Duodenal mucosa (tissue), 2 donors: ENCODE measurements around the gene FBXL7.

Source experiments
- H3K27ac ChIP-seq: one replicate; pipeline ENCODE4 v1.7.0; 2013; ENCODE audit warnings: low read depth, low read length
- H3K27me3 ChIP-seq, 2 donors: one replicate each; pipeline ENCODE4 v1.7.0; 2013; ENCODE audit warnings: low read length in 2 of 2, control low read depth in 1 of 2; ENCODE audit not compliant: insufficient read depth in 2 of 2, control insufficient read depth in 1 of 2
- H3K36me3 ChIP-seq, 2 donors: one replicate each; pipeline ENCODE4 v1.7.0; 2013; ENCODE audit warnings: low read length in 2 of 2, control low read depth in 1 of 2; ENCODE audit not compliant: insufficient read depth in 2 of 2, control insufficient read depth in 1 of 2
- H3K4me1 ChIP-seq, 2 donors: one replicate each; pipeline ENCODE4 v1.7.0; 2013; ENCODE audit warnings: low read length in 2 of 2, control low read depth in 1 of 2; ENCODE audit not compliant: insufficient read depth in 2 of 2, control insufficient read depth in 1 of 2
- H3K4me3 ChIP-seq, 2 donors: one replicate each; pipeline ENCODE4 v1.7.0; 2013; ENCODE audit warnings: low read length in 2 of 2, low read depth in 1 of 2
- H3K9ac ChIP-seq, 2 donors: one replicate each; pipeline ENCODE4 v1.7.0; 2013; ENCODE audit warnings: low read length in 2 of 2, low read depth in 1 of 2
- H3K9me3 ChIP-seq, 2 donors: one replicate each; pipeline ENCODE4 v1.7.0; 2013; ENCODE audit warnings: low read length in 2 of 2, control low read depth in 1 of 2; ENCODE audit not compliant: control insufficient read depth in 1 of 2

The FBXL7 gene

DNA sequence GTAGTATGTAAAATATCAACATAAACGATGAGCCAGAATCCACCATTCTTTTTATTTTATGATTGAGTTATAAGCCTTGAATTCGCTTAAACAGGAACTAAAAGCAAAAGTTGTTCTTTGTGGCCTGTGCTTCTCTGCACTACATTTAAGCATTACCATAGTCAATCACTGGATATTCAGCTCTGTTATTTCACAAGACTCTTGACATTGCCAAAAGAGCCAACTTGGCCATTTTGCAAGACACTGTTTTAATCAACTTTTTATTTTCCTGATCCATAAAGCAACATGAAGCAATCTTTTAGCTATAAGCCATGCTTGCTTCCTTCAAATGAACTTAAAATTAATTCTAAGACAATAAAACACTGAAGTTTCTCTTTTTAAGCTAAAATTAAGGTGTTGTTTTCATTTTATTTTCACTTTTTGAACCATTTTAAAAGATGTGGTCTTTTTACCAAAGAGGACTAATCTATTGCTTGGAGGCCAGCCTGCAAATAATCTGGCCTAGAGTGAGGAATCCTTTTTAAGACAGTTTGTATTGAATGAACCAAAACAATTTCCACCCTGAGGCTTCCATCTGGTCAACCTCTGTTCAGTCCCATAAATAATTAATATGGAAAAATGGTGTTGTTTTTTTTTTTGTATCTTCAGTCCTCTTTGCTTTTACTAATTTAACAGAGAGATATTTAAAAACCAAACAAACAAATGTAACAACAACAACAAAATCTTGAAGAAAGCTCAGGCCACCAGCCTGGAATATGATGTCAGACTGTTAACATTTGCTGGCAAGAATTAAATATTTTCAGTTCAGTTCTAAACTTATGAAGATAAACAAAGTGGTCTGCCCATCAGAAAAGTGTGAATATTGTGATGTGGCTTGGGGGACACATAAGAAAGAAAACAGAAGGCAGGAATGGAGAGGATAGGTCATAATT lies 405.2 kb downstream of the FBXL7 start:
- Histone ChIP-seq H3K4me1 (peaks cover 0 to 5% of the 10 kb centered on the region in 2 donors), H3K4me3 (no peak overlapping the region), H3K27ac (no peak overlapping the region), H3K9me3 (no peaks in the 10 kb centered on the region), H3K36me3 (no peaks in the 10 kb centered on the region), H3K27me3 (no peaks in the 10 kb centered on the region), H3K9ac (no peak overlapping the region)

- no peak overlapping the region for H3K27ac ChIP-seq
- no peaks in the 10 kb centered on the region for H3K27me3 ChIP-seq
- no peak overlapping the region for H3K9ac ChIP-seq
- H3K9me3 ChIP-seq, result peaks cover 0 to 2% of the 10 kb centered on the region in 2 donors
- H3K4me3 ChIP-seq, result no peak overlapping the region
- H3K36me3 ChIP-seq, result no peaks in the 10 kb centered on the region
- H3K4me1 ChIP-seq, result no peaks in the 10 kb centered on the region
Measured at GRCh38 chr5:15914638-15915037, 414.7 kb downstream of the FBXL7 start.

DNA sequence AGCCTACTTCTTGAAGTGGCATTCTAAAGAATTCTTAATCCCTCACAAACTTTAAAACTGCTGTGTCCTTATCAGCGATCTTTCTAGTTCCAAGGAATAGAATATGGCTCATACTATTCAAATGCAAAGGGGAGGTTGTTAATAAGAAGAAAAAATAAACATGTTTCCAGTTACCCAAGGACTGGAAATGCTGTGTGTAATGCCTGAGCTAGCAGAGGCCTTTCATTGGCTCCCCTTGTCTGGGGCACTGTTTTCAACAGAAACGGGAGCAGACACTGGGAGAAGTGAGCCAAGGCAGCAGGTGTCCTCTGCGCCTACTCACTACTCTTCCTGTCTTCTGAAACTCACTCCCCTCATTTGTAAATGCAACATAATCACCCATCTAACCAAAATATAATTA lies 426.6 kb downstream of the FBXL7 start:
- H3K9ac ChIP-seq, result no peak overlapping the region

GRCh38 chr5:15927710-15928380 lies 427.9 kb downstream of the FBXL7 start:
- Histone ChIP-seq H3K9me3 (no peaks in the 10 kb centered on the region), H3K9ac (no peak overlapping the region), H3K27me3 (no peaks in the 10 kb centered on the region), H3K36me3 (no peaks in the 10 kb centered on the region), H3K4me1 (no peaks in the 10 kb centered on the region), H3K27ac (no peak overlapping the region), H3K4me3 (no peak overlapping the region)

More for the DNA sequence above, 426.6 kb downstream of the FBXL7 start:
- Histone ChIP-seq H3K9me3 (no peaks in the 10 kb centered on the region), H3K27me3 (no peaks in the 10 kb centered on the region), H3K4me3 (no peak overlapping the region), H3K4me1 (no peaks in the 10 kb centered on the region), H3K36me3 (no peaks in the 10 kb centered on the region), H3K27ac (no peak overlapping the region)

GRCh38 chr5:15929611-15930263 lies 429.8 kb downstream of the FBXL7 start:
- H3K9ac ChIP-seq, result no peak overlapping the region

GRCh38 chr5:15932066-15932465 lies 432.1 kb downstream of the FBXL7 start:
- Histone ChIP-seq H3K27me3 (no peaks in the 10 kb centered on the region), H3K4me1 (no peaks in the 10 kb centered on the region), H3K9me3 (peaks cover 0 to 9% of the 10 kb centered on the region in 2 donors)

More at GRCh38 chr5:15929611-15930263, 429.8 kb downstream of the FBXL7 start:
- no peaks in the 10 kb centered on the region for H3K4me1 ChIP-seq
- no peak overlapping the region for H3K27ac ChIP-seq
- H3K27me3 ChIP-seq, result no peaks in the 10 kb centered on the region
- H3K9me3 ChIP-seq, result no peaks in the 10 kb centered on the region
- no peaks in the 10 kb centered on the region for H3K36me3 ChIP-seq
- H3K4me3 ChIP-seq, result no peak overlapping the region

GRCh38 chr5:15933259-15934207 lies 433.6 kb downstream of the FBXL7 start:
- Histone ChIP-seq H3K4me1 (no peaks in the 10 kb centered on the region), H3K27ac (no peak overlapping the region), H3K36me3 (peaks cover 0 to 5% of the 10 kb centered on the region in 2 donors), H3K9ac (no peak overlapping the region), H3K9me3 (peaks cover 4 to 9% of the 10 kb centered on the region in 2 donors), H3K27me3 (no peaks in the 10 kb centered on the region), H3K4me3 (no peak overlapping the region)

More at GRCh38 chr5:15932066-15932465, 432.1 kb downstream of the FBXL7 start:
- H3K4me3 ChIP-seq, result no peak overlapping the region
- no peak overlapping the region for H3K27ac ChIP-seq
- H3K36me3 ChIP-seq, result peaks cover 0 to 5% of the 10 kb centered on the region in 2 donors
- no peak overlapping the region for H3K9ac ChIP-seq

DNA sequence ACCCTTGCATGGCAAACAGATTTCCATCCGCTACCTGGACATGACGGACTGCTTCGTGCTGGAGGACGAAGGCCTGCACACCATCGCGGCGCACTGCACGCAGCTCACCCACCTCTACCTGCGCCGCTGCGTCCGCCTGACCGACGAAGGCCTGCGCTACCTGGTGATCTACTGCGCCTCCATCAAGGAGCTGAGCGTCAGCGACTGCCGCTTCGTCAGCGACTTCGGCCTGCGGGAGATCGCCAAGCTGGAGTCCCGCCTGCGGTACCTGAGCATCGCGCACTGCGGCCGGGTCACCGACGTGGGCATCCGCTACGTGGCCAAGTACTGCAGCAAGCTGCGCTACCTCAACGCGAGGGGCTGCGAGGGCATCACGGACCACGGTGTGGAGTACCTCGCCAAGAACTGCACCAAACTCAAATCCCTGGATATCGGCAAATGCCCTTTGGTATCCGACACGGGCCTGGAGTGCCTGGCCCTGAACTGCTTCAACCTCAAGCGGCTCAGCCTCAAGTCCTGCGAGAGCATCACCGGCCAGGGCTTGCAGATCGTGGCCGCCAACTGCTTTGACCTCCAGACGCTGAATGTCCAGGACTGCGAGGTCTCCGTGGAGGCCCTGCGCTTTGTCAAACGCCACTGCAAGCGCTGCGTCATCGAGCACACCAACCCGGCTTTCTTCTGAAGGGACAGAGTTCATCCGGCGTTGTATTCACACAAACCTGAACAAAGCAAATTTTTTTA lies 436.7 kb downstream of the FBXL7 start:
- no peak overlapping the region for H3K9ac ChIP-seq
- no peaks in the 10 kb centered on the region for H3K27me3 ChIP-seq
- peaks cover 4 to 9% of the 10 kb centered on the region in 2 donors for H3K9me3 ChIP-seq
- H3K4me1 ChIP-seq, result no peaks in the 10 kb centered on the region
- no peak overlapping the region for H3K27ac ChIP-seq
- H3K4me3 ChIP-seq, result no peak overlapping the region
- H3K36me3 ChIP-seq, result peaks cover 0 to 5% of the 10 kb centered on the region in 2 donors

DNA sequence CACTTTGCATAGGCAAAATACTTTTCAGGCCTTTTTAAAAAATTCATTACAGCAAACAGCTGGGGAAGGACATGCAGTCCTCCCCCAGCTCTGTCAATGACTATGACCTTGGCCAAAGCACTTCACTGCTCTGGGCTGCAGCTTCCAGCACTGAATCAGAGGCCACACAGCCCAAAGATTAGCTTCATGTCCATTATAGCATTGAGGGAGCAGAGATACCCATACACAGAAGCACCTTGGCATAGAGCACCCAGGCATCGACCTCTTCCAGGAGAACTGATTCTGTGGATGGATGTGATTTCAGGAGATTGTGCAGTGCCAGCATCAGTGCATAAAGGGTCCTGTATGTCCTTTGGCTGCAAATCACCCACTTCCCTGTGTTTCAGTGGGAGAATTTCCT lies 437.7 kb downstream of the FBXL7 start:
- H3K9ac ChIP-seq, result no peak overlapping the region
- no peaks in the 10 kb centered on the region for H3K4me1 ChIP-seq
- no peaks in the 10 kb centered on the region for H3K27me3 ChIP-seq
- peaks cover 0 to 5% of the 10 kb centered on the region in 2 donors for H3K36me3 ChIP-seq
- no peak overlapping the region for H3K27ac ChIP-seq
- no peak overlapping the region for H3K4me3 ChIP-seq
- H3K9me3 ChIP-seq, result peaks cover 4 to 9% of the 10 kb centered on the region in 2 donors
